T47D (cell line): ENCODE data around the gene PLEKHG1.

Experiments
- DNase-seq, 2 experiments: peaks; one replicate each; pipeline versions ENCODE4 v3.0.0 to v3.0.0-alpha.2; 2011 to 2012; ENCODE audit warnings: low read depth in 1 of 2, low spot score in 1 of 2
- JUND ChIP-seq: IDR thresholded peaks from 2 replicates; pipeline ENCODE4 v1.6.1; 2012; ENCODE audit warnings: low read depth
- in situ Hi-C: cut with HindIII; loops from 2 replicates; pipeline ENCODE4 v1.10.0; 2016; ENCODE audit warnings: low sequenced_read_pairs, low pct_unique_long_range_greater_than_20kb

PLEKHG1 gene

GRCh38 chr6:150575836-150576235 is 23.8 kb upstream of the PLEKHG1 start:
- in situ Hi-C loops, result no loop called here

GRCh38 chr6:150576651-150577226 is 22.9 kb upstream of the PLEKHG1 start:
- DNase-seq, result no peak
- in situ Hi-C loops, result no loop called here
- no peak for TF ChIP-seq JUND

More at GRCh38 chr6:150575836-150576235, 23.8 kb upstream of the PLEKHG1 start:
- TF ChIP-seq JUND, result no peak
- DNase-seq, result no peak

DNA sequence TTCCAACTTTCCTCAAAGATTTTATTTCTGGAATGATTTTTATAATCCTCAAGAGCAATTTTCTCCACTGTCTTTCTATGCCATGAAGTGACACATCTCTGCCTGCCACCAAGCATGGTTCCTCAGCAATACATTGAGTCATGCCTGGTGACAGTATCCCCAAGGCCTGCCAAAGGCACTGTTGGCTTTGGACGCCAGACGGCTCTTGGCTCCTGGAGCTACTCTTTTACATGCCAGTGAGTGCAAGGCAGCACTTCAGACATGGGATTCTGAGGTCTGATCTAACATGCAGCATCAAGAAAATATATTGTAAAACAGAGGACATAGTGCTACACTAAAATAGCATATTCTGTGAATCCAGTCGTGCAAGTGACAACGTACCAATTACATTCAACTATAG is 20.1 kb upstream of the PLEKHG1 start:
- in situ Hi-C loops, result no loop called here
- DNase-seq, result no peak
- TF ChIP-seq JUND, result no peak

GRCh38 chr6:150580489-150580888 is 19.2 kb upstream of the PLEKHG1 start:
- no peak for DNase-seq
- in situ Hi-C loops, result no loop called here
- TF ChIP-seq JUND, result no peak

DNA sequence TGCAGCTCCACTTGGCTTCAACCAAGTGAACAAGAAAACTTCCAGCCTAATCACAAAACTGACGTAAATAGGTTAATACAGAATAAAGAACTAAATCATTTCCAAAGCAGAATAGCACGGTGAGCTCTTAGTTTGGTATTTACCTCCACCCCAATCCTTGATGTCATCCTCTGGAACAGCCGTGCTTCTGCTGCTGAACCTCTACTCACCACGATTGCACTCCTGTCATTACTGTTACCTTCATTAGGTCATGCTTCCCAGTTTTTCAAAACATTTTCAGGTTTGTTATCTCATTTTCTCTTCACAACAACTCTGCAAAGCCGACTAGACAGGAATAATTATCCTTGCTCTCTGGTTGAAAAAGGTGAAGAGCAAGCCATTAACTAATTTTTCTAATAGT is 15.6 kb upstream of the PLEKHG1 start:
- TF ChIP-seq JUND, result no peak
- no peak for DNase-seq
- in situ Hi-C loops, result no loop called here

GRCh38 chr6:150584596-150584995 is 15.1 kb upstream of the PLEKHG1 start:
- in situ Hi-C loops, result no loop called here
- no peak for DNase-seq
- TF ChIP-seq JUND, result no peak

DNA sequence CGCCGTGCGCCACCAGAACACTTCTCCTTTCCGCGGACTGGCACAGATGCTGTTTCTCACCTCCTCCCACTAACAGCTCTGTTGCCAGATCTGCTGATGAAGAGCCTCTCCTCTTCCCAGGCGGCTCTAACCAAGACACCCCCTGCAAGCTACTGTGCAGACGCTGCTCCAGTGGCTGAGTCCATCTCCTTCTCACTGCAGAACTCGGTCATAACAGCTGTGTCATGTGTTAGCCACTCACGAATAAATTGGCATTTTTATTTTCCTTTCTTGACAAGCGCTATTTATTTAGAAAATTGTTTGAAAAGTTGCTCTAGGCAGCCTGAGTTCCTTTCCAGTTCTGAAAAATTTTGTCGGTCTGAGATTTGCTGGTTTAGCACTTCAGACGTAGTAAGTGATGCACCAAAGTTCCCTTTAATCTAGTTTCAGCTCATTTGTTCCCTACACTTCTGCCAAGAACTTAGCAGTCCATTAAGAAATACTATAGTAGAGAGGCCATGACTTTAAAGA is 12.8 kb upstream of the PLEKHG1 start:
- in situ Hi-C loops, result no loop called here
- no peak for TF ChIP-seq JUND

GRCh38 chr6:150587637-150588036 is 12.0 kb upstream of the PLEKHG1 start:
- no peak for DNase-seq
- TF ChIP-seq JUND, result no peak
- in situ Hi-C loops, result no loop called here

More for the DNA sequence above, 12.8 kb upstream of the PLEKHG1 start:
- no peak for DNase-seq

DNA sequence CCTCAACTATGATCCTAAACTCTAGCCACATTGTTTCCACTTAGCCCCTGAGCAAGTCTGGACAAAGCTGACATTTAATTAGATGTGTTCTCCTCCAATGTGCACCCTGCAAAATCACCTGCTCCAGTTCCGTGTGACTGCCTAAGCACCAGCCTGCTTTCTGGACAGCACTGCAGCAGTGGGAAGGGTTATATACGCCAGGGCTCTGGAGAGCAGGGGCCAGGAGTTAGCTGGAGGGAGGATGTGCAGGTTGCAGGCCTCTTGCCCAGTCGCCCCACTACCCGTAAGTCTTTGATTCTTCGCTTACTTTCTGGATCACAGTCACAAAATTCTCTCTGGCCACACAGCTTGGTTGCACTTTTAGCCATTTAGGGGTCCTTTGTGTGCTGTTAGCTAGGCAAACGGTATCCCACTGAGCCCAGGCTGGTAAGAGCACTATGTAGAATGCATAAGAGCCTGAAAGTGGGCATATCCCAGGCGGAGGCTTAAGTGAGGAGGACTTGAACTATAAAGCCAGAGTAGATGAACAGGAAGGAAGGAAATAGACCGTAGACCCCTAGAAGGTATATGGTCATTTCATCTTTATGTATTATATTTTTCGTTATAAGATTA is 10.7 kb upstream of the PLEKHG1 start:
- in situ Hi-C loops, result no loop called here
- DNase-seq, result no peak
- no peak for TF ChIP-seq JUND

DNA sequence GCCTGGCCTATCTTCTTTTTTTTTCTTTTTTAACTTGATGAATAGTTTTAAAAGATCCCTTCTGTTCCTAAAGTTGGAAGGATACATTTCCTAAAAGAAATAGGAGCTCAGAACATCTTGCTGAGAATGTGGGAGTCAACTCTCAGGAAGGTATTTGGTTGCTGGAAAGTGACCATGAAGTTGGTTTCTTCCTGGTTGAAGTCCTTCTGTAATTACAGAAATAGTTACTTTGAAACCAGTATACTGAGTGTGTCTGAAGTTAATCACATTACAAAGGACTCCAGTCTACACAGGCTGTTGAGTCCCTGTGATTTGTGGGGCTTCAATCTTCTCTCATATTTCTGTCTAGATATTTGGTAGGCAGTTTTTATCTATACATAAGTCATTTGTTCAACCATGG is 9.8 kb upstream of the PLEKHG1 start:
- TF ChIP-seq JUND, result no peak
- in situ Hi-C loops, result no loop called here
- no peak for DNase-seq

GRCh38 chr6:150590446-150590845 is 9.2 kb upstream of the PLEKHG1 start:
- TF ChIP-seq JUND, result no peak
- in situ Hi-C loops, result no loop called here
- no peak for DNase-seq

- TF ChIP-seq JUND, result no peak
- in situ Hi-C loops, result no loop called here
- DNase-seq, result no peak
Observed at GRCh38 chr6:150592377-150592995, 7.2 kb upstream of the PLEKHG1 start.

DNA sequence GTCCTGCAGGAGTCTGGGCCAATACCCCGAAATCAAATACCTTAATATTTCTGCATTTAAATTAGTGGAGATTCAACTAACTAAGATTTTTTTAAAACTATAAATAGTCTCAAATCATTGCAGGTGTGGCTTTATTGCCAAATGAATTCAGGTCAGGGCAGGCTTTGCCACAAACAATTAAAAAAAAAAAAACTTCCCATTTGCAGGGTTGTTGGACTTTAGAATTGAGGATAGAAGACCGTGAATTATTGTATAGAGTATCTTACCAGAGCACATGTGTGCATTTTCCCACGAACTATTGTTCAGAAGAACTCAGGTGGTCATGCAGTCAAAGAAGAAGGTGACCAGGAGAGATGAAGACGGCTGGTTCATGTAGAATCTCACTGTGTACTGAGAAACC is 6.6 kb upstream of the PLEKHG1 start:
- no peak for DNase-seq
- in situ Hi-C loops, result no loop called here
- no peak for TF ChIP-seq JUND

DNA sequence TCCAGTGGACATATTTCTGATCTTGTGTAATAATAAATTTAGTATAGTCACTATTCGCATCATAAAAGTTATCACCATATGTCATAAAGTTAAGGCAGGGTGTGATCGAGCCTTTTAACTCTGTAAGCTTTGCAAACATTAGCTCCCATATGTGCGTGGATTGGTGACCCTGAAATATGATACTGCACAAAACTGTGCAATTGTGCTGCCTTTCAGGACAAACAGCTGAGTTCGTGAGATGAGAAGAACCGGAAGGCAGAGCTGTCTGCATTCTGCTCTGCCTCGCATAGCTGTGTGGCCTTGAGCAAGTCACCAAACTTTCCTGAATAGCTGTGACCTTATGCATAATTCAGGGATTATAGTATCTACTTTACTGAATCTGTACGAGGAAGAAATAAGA is 3.2 kb upstream of the PLEKHG1 start:
- in situ Hi-C loops, result no loop called here
- TF ChIP-seq JUND, result no peak
- no peak for DNase-seq
